Ishikawa (cell line): ENCODE measurements around the gene POLN.

ENCODE experiments used
- CEBPB ChIP-seq: IDR thresholded peaks from 2 replicates; pipeline ENCODE4 v1.6.1; 2012
- CREB1 ChIP-seq: IDR thresholded peaks from 2 replicates; pipeline ENCODE4 v1.6.1; 2012; ENCODE audit warnings: low read depth
- EGR1 ChIP-seq: IDR thresholded peaks from 2 replicates; pipeline ENCODE4 v1.6.1; 2012
- EP300 ChIP-seq: IDR thresholded peaks from 2 replicates; pipeline ENCODE4 v1.6.1; 2012; ENCODE audit warnings: borderline replicate concordance
- FOXM1 ChIP-seq: IDR thresholded peaks from 2 replicates; pipeline ENCODE4 v1.6.1; 2012; ENCODE audit warnings: low read depth, borderline replicate concordance
- NFIC ChIP-seq: IDR thresholded peaks from 2 replicates; pipeline ENCODE4 v1.6.1; 2012
- RAD21 ChIP-seq: IDR thresholded peaks from 2 replicates; pipeline ENCODE4 v1.6.1; 2012; ENCODE audit warnings: low read depth
- TAF1 ChIP-seq: IDR thresholded peaks from 2 replicates; pipeline ENCODE4 v1.6.1; 2012; ENCODE audit warnings: low read depth, mild to moderate bottlenecking
- TCF12 ChIP-seq: IDR thresholded peaks from 2 replicates; pipeline ENCODE4 v1.6.1; 2012; ENCODE audit warnings: low read depth
- TEAD4 ChIP-seq: IDR thresholded peaks from 2 replicates; pipeline ENCODE4 v1.6.1; 2012
- USF1 ChIP-seq: IDR thresholded peaks from 2 replicates; pipeline ENCODE4 v1.6.1; 2012
- YY1 ChIP-seq: IDR thresholded peaks from 2 replicates; pipeline ENCODE4 v1.6.1; 2012; ENCODE audit warnings: low read depth
- ZBTB7A ChIP-seq: IDR thresholded peaks from 2 replicates; pipeline ENCODE4 v1.6.1; 2012; ENCODE audit warnings: low read depth
- TF ChIP-seq, protein P1 (sequence below): IDR thresholded peaks from 2 replicates; pipeline ENCODE4 v1.6.1; 2012; ENCODE audit warnings: low read depth, mild to moderate bottlenecking
- TF ChIP-seq, protein P2 (sequence below): IDR thresholded peaks from 2 replicates; pipeline ENCODE4 v1.6.1; 2012

Gene POLN

GRCh38 chr4:2048831-2049230, 193.1 kb downstream of the POLN start:
- TF ChIP-seq EGR1 (no peak), TAF1 (no peak), NFIC (no peak), CREB1 (no peak), TEAD4 (no peak), ZBTB7A (no peak), FOXM1 (no peak), EP300 (no peak), CEBPB (no peak), USF1 (no peak), TCF12 (no peak), YY1 (no peak), RAD21 (no peak)
- TF ChIP-seq, protein P1, sequence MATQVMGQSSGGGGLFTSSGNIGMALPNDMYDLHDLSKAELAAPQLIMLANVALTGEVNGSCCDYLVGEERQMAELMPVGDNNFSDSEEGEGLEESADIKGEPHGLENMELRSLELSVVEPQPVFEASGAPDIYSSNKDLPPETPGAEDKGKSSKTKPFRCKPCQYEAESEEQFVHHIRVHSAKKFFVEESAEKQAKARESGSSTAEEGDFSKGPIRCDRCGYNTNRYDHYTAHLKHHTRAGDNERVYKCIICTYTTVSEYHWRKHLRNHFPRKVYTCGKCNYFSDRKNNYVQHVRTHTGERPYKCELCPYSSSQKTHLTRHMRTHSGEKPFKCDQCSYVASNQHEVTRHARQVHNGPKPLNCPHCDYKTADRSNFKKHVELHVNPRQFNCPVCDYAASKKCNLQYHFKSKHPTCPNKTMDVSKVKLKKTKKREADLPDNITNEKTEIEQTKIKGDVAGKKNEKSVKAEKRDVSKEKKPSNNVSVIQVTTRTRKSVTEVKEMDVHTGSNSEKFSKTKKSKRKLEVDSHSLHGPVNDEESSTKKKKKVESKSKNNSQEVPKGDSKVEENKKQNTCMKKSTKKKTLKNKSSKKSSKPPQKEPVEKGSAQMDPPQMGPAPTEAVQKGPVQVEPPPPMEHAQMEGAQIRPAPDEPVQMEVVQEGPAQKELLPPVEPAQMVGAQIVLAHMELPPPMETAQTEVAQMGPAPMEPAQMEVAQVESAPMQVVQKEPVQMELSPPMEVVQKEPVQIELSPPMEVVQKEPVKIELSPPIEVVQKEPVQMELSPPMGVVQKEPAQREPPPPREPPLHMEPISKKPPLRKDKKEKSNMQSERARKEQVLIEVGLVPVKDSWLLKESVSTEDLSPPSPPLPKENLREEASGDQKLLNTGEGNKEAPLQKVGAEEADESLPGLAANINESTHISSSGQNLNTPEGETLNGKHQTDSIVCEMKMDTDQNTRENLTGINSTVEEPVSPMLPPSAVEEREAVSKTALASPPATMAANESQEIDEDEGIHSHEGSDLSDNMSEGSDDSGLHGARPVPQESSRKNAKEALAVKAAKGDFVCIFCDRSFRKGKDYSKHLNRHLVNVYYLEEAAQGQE = no peak
- TF ChIP-seq, protein P2, sequence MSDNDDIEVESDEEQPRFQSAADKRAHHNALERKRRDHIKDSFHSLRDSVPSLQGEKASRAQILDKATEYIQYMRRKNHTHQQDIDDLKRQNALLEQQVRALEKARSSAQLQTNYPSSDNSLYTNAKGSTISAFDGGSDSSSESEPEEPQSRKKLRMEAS = no peak

DNA sequence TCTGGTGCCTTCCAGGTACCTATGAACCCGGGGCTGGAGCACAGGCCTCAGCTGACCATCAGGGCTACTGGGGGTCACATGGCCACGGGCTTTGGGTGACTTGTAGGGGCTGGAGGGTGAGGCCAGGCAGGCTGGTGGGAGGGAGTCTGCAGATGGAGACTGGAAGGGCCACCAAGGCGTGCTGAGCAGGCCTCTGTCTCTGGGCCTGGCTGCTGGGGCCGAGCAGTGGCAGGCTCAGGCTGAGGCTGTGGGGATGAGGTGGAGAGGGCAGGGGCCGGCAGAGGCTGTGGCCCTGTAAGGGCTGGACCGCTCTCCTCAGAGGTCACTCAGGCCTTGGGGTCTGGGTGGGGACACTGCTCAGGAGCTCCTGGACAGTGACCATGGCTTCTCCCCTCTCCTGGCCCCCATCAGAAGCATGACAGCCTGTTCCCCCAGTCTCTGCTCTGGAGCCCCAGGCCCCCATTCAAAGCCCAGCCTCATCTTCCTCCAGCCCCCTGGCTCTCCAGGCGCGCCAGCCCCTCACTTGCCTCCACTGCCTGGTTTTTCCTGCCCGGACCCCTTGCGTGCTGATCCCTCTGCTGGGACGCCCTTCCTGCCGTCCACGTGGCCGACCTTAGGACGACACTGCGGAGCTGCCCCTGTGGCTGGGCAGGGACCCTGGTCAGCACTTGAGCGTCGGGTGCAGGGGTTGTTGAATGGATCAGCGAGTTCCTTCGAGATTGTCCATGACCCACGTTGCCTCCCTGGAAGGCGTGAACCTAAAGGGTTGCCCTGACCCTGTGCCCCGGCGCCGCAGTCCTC, 193.9 kb downstream of the POLN start:
- TF ChIP-seq RAD21 = no peak
- no peak for TF ChIP-seq YY1
- no peak for TF ChIP-seq CREB1
- TF ChIP-seq USF1 = no peak
- TF ChIP-seq EP300 = no peak
- no peak for TF ChIP-seq FOXM1
- TF ChIP-seq ZBTB7A = no peak
- TF ChIP-seq NFIC = no peak
- no peak for TF ChIP-seq TCF12

GRCh38 chr4:2047031-2047660, 194.8 kb downstream of the POLN start:
- TF ChIP-seq EGR1 = no peak
- no peak for TF ChIP-seq USF1
- TF ChIP-seq YY1 = no peak
- no peak for TF ChIP-seq FOXM1
- TF ChIP-seq ZBTB7A = peak; percentile 23; the same call in 1 of the 2 replicates
- no peak for TF ChIP-seq TEAD4
- TF ChIP-seq CEBPB = no peak
- TF ChIP-seq, protein P2 = no peak

- no peak for TF ChIP-seq CREB1
- 0 out of 2 replicates have a peak, but pooled peaks have one; percentile 25 for TF ChIP-seq ZBTB7A
- no peak for TF ChIP-seq EGR1
These were observed 195.6 kb downstream of the POLN start for GRCh38 chr4:2046031-2046961.

DNA sequence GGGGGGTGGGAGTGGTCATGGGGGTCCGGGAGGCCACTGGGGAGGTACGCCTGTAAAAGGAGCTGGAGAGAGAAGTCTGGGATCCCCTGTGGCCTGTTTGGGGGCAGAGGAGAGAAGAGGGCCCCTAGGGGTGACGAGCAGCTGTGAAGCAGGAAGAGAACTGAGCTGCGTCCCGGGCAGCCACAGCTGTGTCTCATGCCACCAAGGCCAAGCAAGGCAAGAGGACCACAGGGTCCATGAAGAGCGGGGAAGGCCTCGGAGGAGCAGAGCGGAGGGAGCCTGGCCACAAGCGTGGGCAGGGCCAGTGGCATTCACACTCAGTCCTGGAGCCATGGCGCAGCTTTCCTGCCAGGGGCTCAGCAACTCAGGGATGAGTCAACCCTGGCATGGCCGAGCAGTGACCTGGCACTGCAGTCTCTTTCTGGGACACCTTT, 196.4 kb downstream of the POLN start:
- no peak for TF ChIP-seq TEAD4
- TF ChIP-seq EGR1 = no peak
- no peak for TF ChIP-seq USF1
- TF ChIP-seq EP300 = no peak
- TF ChIP-seq ZBTB7A = no peak
- no peak for TF ChIP-seq YY1
- no peak for TF ChIP-seq RAD21
- no peak for TF ChIP-seq CREB1
- no peak for TF ChIP-seq TAF1
- TF ChIP-seq FOXM1 = no peak
- TF ChIP-seq CEBPB = no peak
- TF ChIP-seq TCF12 = no peak
- no peak for TF ChIP-seq NFIC
- TF ChIP-seq, protein P1 = no peak
- TF ChIP-seq, protein P2 = no peak
